ENCODE measurements around the gene FOXL1.
A peak's percentile ranks its signal among the peaks of the same experiment; 100 is the strongest.

FOXL1 gene

GRCh38 chr16:86597880-86598606, 19.7 kb downstream of the FOXL1 start:
- POLR2A ChIA-PET = no interaction called here
- Histone ChIP-seq H3K36me3 (ENCODE audit: control insufficient read depth in 2 of 2, insufficient read depth in 1 of 2, low read length in 2 of 2) (no peaks in the 10 kb centered on the region), H3K4me1 (ENCODE audit: control insufficient read depth, insufficient read depth, low read length) (no peaks in the 10 kb centered on the region), H3K4me3 (ENCODE audit: low read depth, low read length) (no peak overlapping the region), H3K27ac (ENCODE audit: extremely low read depth, low read depth, low read length) (no peak overlapping the region), H3K9me3 (ENCODE audit: control insufficient read depth, insufficient read depth, low read depth, low read length) (no peaks in the 10 kb centered on the region)
- TF ChIP-seq SP2 (tag by site-specific recombination; IDR thresholded peaks at IDR 0.05) = peak; percentile 42
- TF ChIP-seq GLIS1 (tag by site-specific recombination; IDR thresholded peaks at IDR 0.05) = no peak
- CTCF ChIA-PET = no interaction called here

GRCh38 chr16:86598607-86599565, 20.5 kb downstream of the FOXL1 start:
- H3K4me3 ChIP-seq (ENCODE audit: low read depth, low read length) = no peak overlapping the region
- ChIA-PET CTCF (no interaction called here), POLR2A (no interaction called here)
- TF ChIP-seq ZNF473 (tag by site-specific recombination; IDR thresholded peaks at IDR 0.05) = no peak
- no peak for TF ChIP-seq OSR2 (tag by site-specific recombination; IDR thresholded peaks at IDR 0.05)
- no peak for TF ChIP-seq ZNF311 (tag by site-specific recombination; IDR thresholded peaks at IDR 0.05; ENCODE audit: borderline replicate concordance)
- no peak for TF ChIP-seq ZNF76 (tag by site-specific recombination; IDR thresholded peaks at IDR 0.05; ENCODE audit: borderline replicate concordance, low read depth)
- TF ChIP-seq ZNF266 (tag by site-specific recombination; IDR thresholded peaks at IDR 0.05; ENCODE audit: low read depth) = no peak
- TF ChIP-seq ZNF26 (tag by site-specific recombination; IDR thresholded peaks at IDR 0.05) = no peak
- TF ChIP-seq ZSCAN18 (tag by site-specific recombination; IDR thresholded peaks at IDR 0.05) = no peak
- TF ChIP-seq SCRT1 (tag by site-specific recombination; IDR thresholded peaks at IDR 0.05; ENCODE audit: borderline replicate concordance) = no peak
- no peak overlapping the region for H3K27ac ChIP-seq (ENCODE audit: extremely low read depth, low read depth, low read length)
- H3K36me3 ChIP-seq (ENCODE audit: control insufficient read depth in 2 of 2, insufficient read depth in 1 of 2, low read length in 2 of 2) = no peaks in the 10 kb centered on the region
- no peaks in the 10 kb centered on the region for H3K4me1 ChIP-seq (ENCODE audit: control insufficient read depth, insufficient read depth, low read length)
- H3K9me3 ChIP-seq (ENCODE audit: control insufficient read depth, insufficient read depth, low read depth, low read length) = no peaks in the 10 kb centered on the region

GRCh38 chr16:86601356-86601755, 23.0 kb downstream of the FOXL1 start:
- CTCF ChIA-PET = no interaction called here
- POLR2A ChIA-PET = no interaction called here
- TF ChIP-seq ZNF354C (tag by site-specific recombination; IDR thresholded peaks at IDR 0.05; ENCODE audit: borderline replicate concordance, low read depth) (no peak), ZNF274 (IDR thresholded peaks at IDR 0.05; ENCODE audit: low read length) (no peak), ZNF274 (tag by site-specific recombination; IDR thresholded peaks at IDR 0.05; ENCODE audit: borderline replicate concordance) (no peak), ZNF248 (tag by site-specific recombination; IDR thresholded peaks at IDR 0.05) (no peak), ZNF148 (tag by site-specific recombination; IDR thresholded peaks at IDR 0.05; ENCODE audit: borderline replicate concordance) (no peak), TRIM28 (IDR thresholded peaks at IDR 0.05; ENCODE audit: borderline replicate concordance, low read length) (no peak), ZNF184 (tag by site-specific recombination; IDR thresholded peaks at IDR 0.05) (no peak), ZNF777 (tag by site-specific recombination; IDR thresholded peaks at IDR 0.05; ENCODE audit: borderline replicate concordance) (no peak), ZNF645 (tag by site-specific recombination; IDR thresholded peaks at IDR 0.05) (no peak), ZNF837 (tag by site-specific recombination; IDR thresholded peaks at IDR 0.05) (no peak)

More at GRCh38 chr16:86601356-86601755, 23.0 kb downstream of the FOXL1 start:
- Histone ChIP-seq H3K36me3 (ENCODE audit: control insufficient read depth in 2 of 2, insufficient read depth in 1 of 2, low read length in 2 of 2) (no peaks in the 10 kb centered on the region), H3K4me1 (ENCODE audit: control insufficient read depth, insufficient read depth, low read length) (no peaks in the 10 kb centered on the region), H3K4me3 (ENCODE audit: low read depth, low read length) (no peak overlapping the region), H3K27ac (ENCODE audit: extremely low read depth, low read depth, low read length) (no peak overlapping the region), H3K9me3 (ENCODE audit: control insufficient read depth, insufficient read depth, low read depth, low read length) (no peaks in the 10 kb centered on the region)

All from HEK293 (cell line).